Measurements from ENCODE around the gene ARHGEF37.
"Not testable (repeated sequence)": the region's sequence is repeated elsewhere in the genome, so short reads cannot be mapped to it uniquely, and the experiment has no call there.

ARHGEF37 gene

DNA sequence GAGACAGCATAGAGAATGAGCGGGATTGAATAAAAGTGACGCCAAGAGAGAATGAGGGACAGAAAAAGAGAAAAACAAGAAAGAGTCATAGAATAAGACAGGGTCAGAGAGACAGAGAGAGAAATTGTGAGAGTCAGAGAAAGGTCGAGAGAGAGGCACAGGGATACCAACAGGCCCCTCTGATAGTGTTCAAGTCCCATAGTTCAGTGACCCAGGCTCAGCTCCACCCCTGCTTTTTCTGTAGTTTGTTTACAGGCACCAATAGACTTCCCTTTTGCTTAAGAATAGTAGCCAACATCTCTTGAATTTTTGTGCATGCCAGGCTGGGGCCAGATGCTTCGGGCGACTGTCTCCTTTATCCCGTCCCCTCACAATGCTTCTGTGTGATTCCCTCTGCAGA lies 62.5 kb downstream of the ARHGEF37 start:
- whole genome bisulfite sequencing (ENCODE audit: insufficient coverage), result 89% methylated on average over 6 of the region's 6 CpGs
- Histone ChIP-seq H3K36me3 (ENCODE audit: control insufficient read depth in 4 of 4, insufficient read depth in 4 of 4, low read length in 3 of 4) (no peaks in the 10 kb centered on the region), H3K4me1 (ENCODE audit: control extremely low read depth in 1 of 4, control insufficient read depth in 4 of 4, insufficient read depth in 4 of 4, low read length in 3 of 4) (peaks cover 0 to 12% (median 7%) of the 10 kb centered on the region in 4 experiments), H3K27me3 (replicated peaks in 2 of 5; ENCODE audit: control insufficient read depth in 4 of 5, insufficient read depth in 5 of 5, low read length in 4 of 5) (no peaks in the 10 kb centered on the region), H3K4me3 (ENCODE audit: control insufficient read depth in 1 of 7, extremely low read depth in 1 of 7, insufficient read depth in 4 of 7, low read depth in 2 of 7, low read length in 6 of 7) (no peak overlapping the region), H3K9me3 (ENCODE audit: control extremely low read depth in 1 of 5, control insufficient read depth in 4 of 5, insufficient read depth in 2 of 5, low read depth in 1 of 5, low read length in 4 of 5) (no peaks in the 10 kb centered on the region), H3K27ac (ENCODE audit: insufficient read depth in 1 of 2, low read depth in 1 of 2, low read length in 2 of 2, poor library complexity in 1 of 2, severe bottlenecking in 2 of 2) (no peak overlapping the region)
- ChIA-PET POLR2A (no interaction called here), CTCF (interaction anchor here (1.9 to 15.4 kb wide), 2 partner anchors 41 to 184 kb away, joined by 4 to 329 read pairs; no protein-coding TSS in a partner anchor)
- no peak for DNase-seq

- Histone ChIP-seq H3K4me1 (ENCODE audit: control extremely low read depth in 1 of 4, control insufficient read depth in 4 of 4, insufficient read depth in 4 of 4, low read length in 3 of 4) (peaks cover 0 to 7% (median 4%) of the 10 kb centered on the region in 4 experiments), H3K4me3 (ENCODE audit: control insufficient read depth in 1 of 7, extremely low read depth in 1 of 7, insufficient read depth in 4 of 7, low read depth in 2 of 7, low read length in 6 of 7) (no peak overlapping the region), H3K27me3 (replicated peaks in 2 of 5; ENCODE audit: control insufficient read depth in 4 of 5, insufficient read depth in 5 of 5, low read length in 4 of 5) (no peaks in the 10 kb centered on the region), H3K36me3 (ENCODE audit: control insufficient read depth in 4 of 4, insufficient read depth in 4 of 4, low read length in 3 of 4) (no peaks in the 10 kb centered on the region), H3K27ac (ENCODE audit: insufficient read depth in 1 of 2, low read depth in 1 of 2, low read length in 2 of 2, poor library complexity in 1 of 2, severe bottlenecking in 2 of 2) (no peak overlapping the region), H3K9me3 (ENCODE audit: control extremely low read depth in 1 of 5, control insufficient read depth in 4 of 5, insufficient read depth in 2 of 5, low read depth in 1 of 5, low read length in 4 of 5) (no peaks in the 10 kb centered on the region)
- no CpG with 5 or more reads among the region's 4 CpGs for WGBS (ENCODE audit: insufficient coverage)
- ChIA-PET POLR2A (no interaction called here), CTCF (interaction anchor here (0.7 to 15.4 kb wide), 5 partner anchors 8 to 209 kb away, joined by 3 to 329 read pairs (median 5); no protein-coding TSS in a partner anchor)
- DNase-seq, result no peak
Observed at GRCh38 chr5:149644629-149645028, 63.3 kb downstream of the ARHGEF37 start.

DNA sequence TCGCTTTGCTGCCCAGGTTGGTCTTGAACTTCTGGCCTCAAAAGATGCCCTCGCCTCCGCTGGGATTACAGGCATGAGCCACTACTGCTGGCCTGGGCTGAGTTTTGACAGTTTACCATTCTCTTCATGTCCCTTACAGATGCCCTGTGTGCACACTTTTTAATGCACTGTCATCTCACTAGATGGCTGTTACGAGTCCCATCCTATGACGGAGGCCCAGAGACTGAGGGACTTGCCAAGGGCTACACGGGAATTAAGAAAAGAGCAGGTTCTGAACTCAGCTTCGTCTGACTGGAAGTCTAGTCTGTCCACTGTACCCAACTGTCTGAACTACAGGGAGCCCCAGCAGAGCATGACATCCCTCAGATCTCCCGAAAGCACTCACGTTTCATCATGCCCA lies 63.9 kb downstream of the ARHGEF37 start:
- Histone ChIP-seq H3K9me3 (ENCODE audit: control extremely low read depth in 1 of 5, control insufficient read depth in 4 of 5, insufficient read depth in 2 of 5, low read depth in 1 of 5, low read length in 4 of 5) (no peaks in the 10 kb centered on the region), H3K27ac (ENCODE audit: insufficient read depth in 1 of 2, low read depth in 1 of 2, low read length in 2 of 2, poor library complexity in 1 of 2, severe bottlenecking in 2 of 2) (no peak overlapping the region), H3K27me3 (replicated peaks in 2 of 5; ENCODE audit: control insufficient read depth in 4 of 5, insufficient read depth in 5 of 5, low read length in 4 of 5) (no peaks in the 10 kb centered on the region), H3K4me1 (ENCODE audit: control extremely low read depth in 1 of 4, control insufficient read depth in 4 of 4, insufficient read depth in 4 of 4, low read length in 3 of 4) (peaks cover 0 to under 1% (median 0%) of the 10 kb centered on the region in 4 experiments), H3K36me3 (ENCODE audit: control insufficient read depth in 4 of 4, insufficient read depth in 4 of 4, low read length in 3 of 4) (no peaks in the 10 kb centered on the region), H3K4me3 (ENCODE audit: control insufficient read depth in 1 of 7, extremely low read depth in 1 of 7, insufficient read depth in 4 of 7, low read depth in 2 of 7, low read length in 6 of 7) (no peak overlapping the region)
- no peak for DNase-seq
- 89% methylated on average over 9 of the region's 9 CpGs for WGBS (ENCODE audit: insufficient coverage)
- POLR2A ChIA-PET, result no interaction called here
- CTCF ChIA-PET, result interaction anchor here (0.7 to 15.4 kb wide), 4 partner anchors 8 to 208 kb away, joined by 3 to 329 read pairs (median 6); no protein-coding TSS in a partner anchor

DNA sequence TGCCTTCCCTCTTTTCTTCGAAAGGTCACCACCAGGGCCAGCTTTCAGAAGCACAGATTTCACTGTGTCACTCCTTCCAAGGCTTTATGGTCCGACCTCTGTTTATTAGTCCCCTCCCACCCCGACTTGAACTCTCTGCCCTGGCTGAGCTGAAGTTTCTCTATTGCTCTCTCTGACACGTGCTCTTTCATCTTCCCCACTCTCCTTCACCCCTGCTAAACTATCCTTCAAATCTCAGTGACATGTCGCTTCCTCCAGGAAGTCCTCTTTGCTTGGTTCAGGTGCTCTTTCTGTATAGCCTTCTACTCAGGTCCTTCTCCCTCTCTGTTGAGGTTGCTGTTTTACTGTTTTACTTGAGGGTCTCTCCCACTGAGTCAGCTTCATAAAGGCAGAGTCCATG lies 64.4 kb downstream of the ARHGEF37 start:
- Histone ChIP-seq H3K9me3 (ENCODE audit: control extremely low read depth in 1 of 5, control insufficient read depth in 4 of 5, insufficient read depth in 2 of 5, low read depth in 1 of 5, low read length in 4 of 5) (no peaks in the 10 kb centered on the region), H3K27me3 (replicated peaks in 2 of 5; ENCODE audit: control insufficient read depth in 4 of 5, insufficient read depth in 5 of 5, low read length in 4 of 5) (no peaks in the 10 kb centered on the region), H3K36me3 (ENCODE audit: control insufficient read depth in 4 of 4, insufficient read depth in 4 of 4, low read length in 3 of 4) (no peaks in the 10 kb centered on the region), H3K27ac (ENCODE audit: insufficient read depth in 1 of 2, low read depth in 1 of 2, low read length in 2 of 2, poor library complexity in 1 of 2, severe bottlenecking in 2 of 2) (no peak overlapping the region), H3K4me3 (ENCODE audit: control insufficient read depth in 1 of 7, extremely low read depth in 1 of 7, insufficient read depth in 4 of 7, low read depth in 2 of 7, low read length in 6 of 7) (no peak overlapping the region), H3K4me1 (ENCODE audit: control extremely low read depth in 1 of 4, control insufficient read depth in 4 of 4, insufficient read depth in 4 of 4, low read length in 3 of 4) (no peaks in the 10 kb centered on the region)
- ChIA-PET POLR2A (no interaction called here), CTCF (interaction anchor here (1.3 to 15.4 kb wide), 3 partner anchors 9 to 182 kb away, joined by 5 to 329 read pairs (median 6); no protein-coding TSS in a partner anchor)
- no peak for DNase-seq
- 76% methylated on average over 5 of the region's 5 CpGs for WGBS (ENCODE audit: insufficient coverage)

- POLR2A ChIA-PET, result no interaction called here
- Histone ChIP-seq H3K4me3 (ENCODE audit: control insufficient read depth in 1 of 7, extremely low read depth in 1 of 7, insufficient read depth in 4 of 7, low read depth in 2 of 7, low read length in 6 of 7) (no peak overlapping the region), H3K27me3 (replicated peaks in 2 of 5; ENCODE audit: control insufficient read depth in 4 of 5, insufficient read depth in 5 of 5, low read length in 4 of 5) (no peaks in the 10 kb centered on the region), H3K9me3 (ENCODE audit: control extremely low read depth in 1 of 5, control insufficient read depth in 4 of 5, insufficient read depth in 2 of 5, low read depth in 1 of 5, low read length in 4 of 5) (no peaks in the 10 kb centered on the region), H3K36me3 (ENCODE audit: control insufficient read depth in 4 of 4, insufficient read depth in 4 of 4, low read length in 3 of 4) (no peaks in the 10 kb centered on the region), H3K4me1 (ENCODE audit: control extremely low read depth in 1 of 4, control insufficient read depth in 4 of 4, insufficient read depth in 4 of 4, low read length in 3 of 4) (no peaks in the 10 kb centered on the region), H3K27ac (ENCODE audit: insufficient read depth in 1 of 2, low read depth in 1 of 2, low read length in 2 of 2, poor library complexity in 1 of 2, severe bottlenecking in 2 of 2) (no peak overlapping the region)
- 95% methylated on average over 9 of the region's 9 CpGs for WGBS (ENCODE audit: insufficient coverage)
- CTCF ChIA-PET, result interaction anchor here (15.4 kb wide), 1 partner anchor 181 kb away, joined by 329 read pairs; no protein-coding TSS in a partner anchor
- DNase-seq, result no peak
Observed at GRCh38 chr5:149646564-149646963, 65.3 kb downstream of the ARHGEF37 start.

GRCh38 chr5:149647334-149647733 lies 66.0 kb downstream of the ARHGEF37 start:
- POLR2A ChIA-PET, result no interaction called here
- CTCF ChIA-PET, result interaction anchor here (15.4 kb wide), 1 partner anchor 180 kb away, joined by 329 read pairs; no protein-coding TSS in a partner anchor
- Histone ChIP-seq H3K9me3 (ENCODE audit: control extremely low read depth in 1 of 5, control insufficient read depth in 4 of 5, insufficient read depth in 2 of 5, low read depth in 1 of 5, low read length in 4 of 5) (no peaks in the 10 kb centered on the region), H3K4me1 (ENCODE audit: control extremely low read depth in 1 of 4, control insufficient read depth in 4 of 4, insufficient read depth in 4 of 4, low read length in 3 of 4) (no peaks in the 10 kb centered on the region), H3K4me3 (ENCODE audit: control insufficient read depth in 1 of 7, extremely low read depth in 1 of 7, insufficient read depth in 4 of 7, low read depth in 2 of 7, low read length in 6 of 7) (no peak overlapping the region), H3K27me3 (replicated peaks in 2 of 5; ENCODE audit: control insufficient read depth in 4 of 5, insufficient read depth in 5 of 5, low read length in 4 of 5) (no peaks in the 10 kb centered on the region), H3K36me3 (ENCODE audit: control insufficient read depth in 4 of 4, insufficient read depth in 4 of 4, low read length in 3 of 4) (no peaks in the 10 kb centered on the region), H3K27ac (ENCODE audit: insufficient read depth in 1 of 2, low read depth in 1 of 2, low read length in 2 of 2, poor library complexity in 1 of 2, severe bottlenecking in 2 of 2) (no peak overlapping the region)
- no peak for DNase-seq
- 96% methylated on average over 3 of the region's 3 CpGs for WGBS (ENCODE audit: insufficient coverage)

DNA sequence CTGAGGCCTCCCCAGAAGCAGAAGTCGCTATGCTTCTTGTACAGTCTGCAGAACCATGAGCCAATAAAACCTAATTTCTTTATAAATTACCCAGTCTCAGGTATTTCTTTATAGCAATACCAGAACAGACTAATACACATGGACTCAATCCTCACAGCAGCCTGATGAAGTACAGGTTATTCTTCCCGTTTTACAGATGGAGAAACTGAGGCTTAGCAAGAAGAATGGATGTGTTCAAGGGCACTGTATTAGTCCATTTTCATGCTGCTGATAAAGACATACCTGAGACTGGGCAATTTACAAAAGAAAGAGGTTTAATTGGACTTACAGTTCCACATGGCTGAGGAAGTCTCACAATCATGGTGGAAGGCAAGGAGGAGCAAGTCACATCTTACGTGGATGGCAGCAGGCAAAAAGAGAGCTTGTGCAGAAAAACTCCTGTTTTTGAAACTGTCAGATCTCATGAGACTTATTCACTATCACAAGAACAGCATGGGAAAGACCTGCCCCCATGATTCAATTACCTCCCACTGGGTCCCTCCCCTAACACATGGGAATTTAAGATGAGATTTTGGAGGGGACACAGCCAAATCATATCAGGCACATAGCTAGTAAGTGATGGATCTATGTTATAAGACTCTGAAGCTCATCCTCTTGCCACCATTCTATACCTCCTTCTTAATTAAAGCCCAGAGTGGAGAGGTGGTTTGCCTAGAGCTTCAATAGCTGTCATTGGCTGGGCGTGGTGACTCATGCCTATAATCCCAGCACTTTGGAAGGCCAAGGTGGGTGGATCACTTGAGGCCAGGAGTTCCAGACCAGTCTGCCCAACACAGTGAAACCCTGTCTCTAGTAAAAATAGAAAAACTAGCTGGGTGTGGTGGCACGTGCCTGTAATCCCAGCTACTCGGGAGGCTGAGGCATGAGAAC lies 67.4 kb downstream of the ARHGEF37 start:
- H3K36me3 ChIP-seq (ENCODE audit: control insufficient read depth in 4 of 4, insufficient read depth in 4 of 4, low read length in 3 of 4); H3K27ac ChIP-seq (ENCODE audit: insufficient read depth in 1 of 2, low read depth in 1 of 2, low read length in 2 of 2, poor library complexity in 1 of 2, severe bottlenecking in 2 of 2); H3K9me3 ChIP-seq (ENCODE audit: control extremely low read depth in 1 of 5, control insufficient read depth in 4 of 5, insufficient read depth in 2 of 5, low read depth in 1 of 5, low read length in 4 of 5); H3K4me1 ChIP-seq (ENCODE audit: control extremely low read depth in 1 of 4, control insufficient read depth in 4 of 4, insufficient read depth in 4 of 4, low read length in 3 of 4); H3K27me3 ChIP-seq (replicated peaks in 2 of 5; ENCODE audit: control insufficient read depth in 4 of 5, insufficient read depth in 5 of 5, low read length in 4 of 5); H3K4me3 ChIP-seq (ENCODE audit: control insufficient read depth in 1 of 7, extremely low read depth in 1 of 7, insufficient read depth in 4 of 7, low read depth in 2 of 7, low read length in 6 of 7): not testable (repeated sequence)
- DNase-seq, result peak in 2 of 3 donors; percentile 66 to 79
- POLR2A ChIA-PET, result interaction anchor here (1.1 kb wide), 1 partner anchor 9 kb away, joined by 4 read pairs; no protein-coding TSS in a partner anchor
- 100% methylated on average over 3 of the region's 6 CpGs for WGBS (ENCODE audit: insufficient coverage)
- CTCF ChIA-PET, result interaction anchor here (1.1 kb wide), 2 partner anchors 12 to 176 kb away, joined by 3 read pairs; no protein-coding TSS in a partner anchor
